HG02678 (cell line): ENCODE data around the gene DPP10.

Experiments used
- ATAC-seq: cut with Tn5 transposase; IDR thresholded peaks from one replicate; pipeline ENCODE4 v1.9.1; 2021; ENCODE audit warnings: mild to moderate bottlenecking, moderate library complexity; ENCODE audit not compliant: unreplicated experiment

DPP10 gene

DNA sequence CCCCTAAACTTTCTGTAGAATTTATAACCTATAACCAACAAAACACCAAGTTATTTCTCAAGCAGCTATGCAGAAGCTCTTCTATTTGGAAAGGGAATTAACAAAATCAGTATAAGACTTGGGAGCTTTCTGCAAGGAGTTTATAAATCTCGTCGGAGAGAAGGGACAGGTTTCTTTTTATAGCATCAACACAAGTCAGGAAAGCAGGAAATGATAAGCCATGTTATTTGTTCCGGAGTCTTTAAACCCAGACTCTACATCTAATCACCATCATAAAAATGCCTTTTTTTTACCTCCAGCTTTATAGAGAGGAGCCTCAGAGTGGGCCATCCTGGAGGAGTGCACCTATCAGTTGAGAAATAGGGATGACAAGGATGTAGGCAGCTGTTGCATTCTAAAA lies 137.1 kb downstream of the DPP10 start:
- no peak for ATAC-seq

GRCh38 chr2:114580691-114581090 lies 138.2 kb downstream of the DPP10 start:
- no peak for ATAC-seq

DNA sequence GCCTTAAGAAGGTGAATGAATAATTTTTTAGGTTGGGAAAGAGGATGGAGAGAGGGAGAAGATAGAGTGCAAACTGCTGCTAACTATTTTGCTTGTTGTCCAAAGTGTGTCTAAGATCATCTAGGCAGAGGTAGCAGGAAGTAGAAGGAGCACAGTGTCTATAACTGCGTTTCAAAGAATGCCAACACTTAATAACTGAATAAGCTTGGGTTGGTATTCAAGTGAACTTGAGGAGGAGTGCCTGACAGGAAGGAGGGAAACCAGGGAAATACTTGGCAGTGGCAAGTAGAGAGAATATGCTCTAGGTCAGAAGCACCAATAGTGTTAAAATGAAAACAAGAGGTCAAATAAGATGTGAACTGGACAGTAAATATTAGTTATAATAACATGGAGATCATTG lies 155.9 kb downstream of the DPP10 start:
- no peak for ATAC-seq

- ATAC-seq = no peak
Observed at GRCh38 chr2:114609203-114609602, 166.8 kb downstream of the DPP10 start.

DNA sequence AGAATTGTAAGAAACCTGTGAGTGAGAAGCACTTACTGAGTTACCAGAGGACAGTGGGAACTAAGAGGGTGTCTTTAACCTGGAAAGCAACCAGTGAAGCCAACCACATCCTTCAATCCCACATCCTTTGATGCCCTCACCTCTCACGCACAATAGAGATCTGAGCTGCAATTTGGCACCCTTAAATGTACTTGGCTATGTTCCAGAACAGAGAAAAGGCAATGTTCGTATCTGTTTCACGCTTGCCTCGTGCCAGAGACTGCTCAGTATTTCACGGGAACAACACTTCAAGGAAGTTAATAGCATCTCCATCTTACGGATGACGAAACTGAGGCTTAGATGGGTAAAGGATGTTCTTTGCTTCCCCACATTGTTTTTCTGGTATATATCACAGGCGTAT lies 167.4 kb downstream of the DPP10 start:
- ATAC-seq = no peak

DNA sequence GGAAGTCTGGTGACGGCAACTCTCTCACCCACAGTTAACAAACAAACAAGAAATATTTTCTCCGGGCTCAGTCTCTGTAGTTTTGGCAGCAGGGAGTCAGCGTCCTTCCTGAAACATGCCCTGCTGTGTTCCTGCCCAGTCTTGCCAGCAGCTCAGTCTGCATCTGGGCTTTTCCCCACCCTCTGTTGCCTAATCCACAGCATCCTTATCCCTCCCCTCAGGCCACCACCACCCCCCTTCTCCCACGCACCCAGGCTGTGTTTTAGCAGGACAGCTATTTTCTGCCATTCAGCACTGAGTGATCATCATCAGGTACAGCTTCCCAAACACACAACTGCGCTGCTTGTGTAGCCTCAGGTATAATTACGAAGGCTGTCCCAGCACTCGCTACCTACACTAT lies 168.2 kb downstream of the DPP10 start:
- ATAC-seq = no peak

- no peak for ATAC-seq
Observed at GRCh38 chr2:114614592-114614991, 172.2 kb downstream of the DPP10 start.

DNA sequence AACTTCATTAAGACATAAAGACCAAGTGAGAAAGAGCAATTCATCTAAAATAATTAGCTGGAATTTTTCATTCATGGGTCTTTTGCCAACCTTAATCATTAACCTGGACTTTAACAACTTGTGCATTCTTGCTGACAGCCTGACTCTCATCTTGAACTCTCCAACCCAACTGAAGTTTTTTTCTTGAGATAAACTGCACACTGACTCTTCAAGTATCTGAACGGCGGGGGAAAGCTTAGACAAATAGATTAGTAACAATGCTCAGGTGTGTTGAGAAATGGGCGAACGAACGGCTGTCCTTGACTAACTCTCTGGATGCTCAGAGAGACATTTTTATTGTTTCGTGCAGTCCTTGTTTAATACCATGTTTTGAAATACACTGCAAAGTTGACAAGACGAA lies 186.0 kb downstream of the DPP10 start:
- ATAC-seq = no peak

GRCh38 chr2:114631146-114631545 lies 188.7 kb downstream of the DPP10 start:
- ATAC-seq = no peak

GRCh38 chr2:114642166-114642770 lies 199.8 kb downstream of the DPP10 start:
- ATAC-seq = no peak

DNA sequence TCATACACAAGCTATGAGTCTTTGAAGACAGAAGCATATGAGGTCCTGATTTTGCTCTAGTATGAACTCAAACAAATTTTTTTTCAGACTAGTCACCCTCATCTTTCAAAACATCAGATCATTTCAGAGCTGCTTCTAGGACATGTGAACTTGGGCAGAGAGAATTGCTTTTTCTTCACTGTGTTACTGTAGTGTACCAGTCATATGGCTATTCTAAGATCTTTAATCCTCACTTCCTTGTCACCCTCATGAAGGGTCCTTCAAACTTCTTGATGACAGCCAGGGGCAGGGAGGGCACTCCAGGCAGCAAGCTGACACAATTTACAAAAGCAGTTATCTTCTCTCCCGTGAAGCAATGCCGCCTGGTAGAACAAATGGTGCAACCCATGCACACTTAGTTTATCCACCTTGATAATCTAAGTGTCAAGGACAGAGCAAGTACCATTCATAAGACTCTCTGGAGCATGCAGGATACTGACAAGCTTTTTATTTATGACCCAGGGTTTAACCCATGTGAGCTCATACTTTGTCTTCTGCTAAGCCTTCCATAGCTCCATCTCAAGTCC lies 200.6 kb downstream of the DPP10 start:
- ATAC-seq = no peak

- no peak for ATAC-seq
Observed at GRCh38 chr2:114651933-114652332, 209.5 kb downstream of the DPP10 start.

- no peak for ATAC-seq
Observed at GRCh38 chr2:114659880-114660279, 217.4 kb downstream of the DPP10 start.

DNA sequence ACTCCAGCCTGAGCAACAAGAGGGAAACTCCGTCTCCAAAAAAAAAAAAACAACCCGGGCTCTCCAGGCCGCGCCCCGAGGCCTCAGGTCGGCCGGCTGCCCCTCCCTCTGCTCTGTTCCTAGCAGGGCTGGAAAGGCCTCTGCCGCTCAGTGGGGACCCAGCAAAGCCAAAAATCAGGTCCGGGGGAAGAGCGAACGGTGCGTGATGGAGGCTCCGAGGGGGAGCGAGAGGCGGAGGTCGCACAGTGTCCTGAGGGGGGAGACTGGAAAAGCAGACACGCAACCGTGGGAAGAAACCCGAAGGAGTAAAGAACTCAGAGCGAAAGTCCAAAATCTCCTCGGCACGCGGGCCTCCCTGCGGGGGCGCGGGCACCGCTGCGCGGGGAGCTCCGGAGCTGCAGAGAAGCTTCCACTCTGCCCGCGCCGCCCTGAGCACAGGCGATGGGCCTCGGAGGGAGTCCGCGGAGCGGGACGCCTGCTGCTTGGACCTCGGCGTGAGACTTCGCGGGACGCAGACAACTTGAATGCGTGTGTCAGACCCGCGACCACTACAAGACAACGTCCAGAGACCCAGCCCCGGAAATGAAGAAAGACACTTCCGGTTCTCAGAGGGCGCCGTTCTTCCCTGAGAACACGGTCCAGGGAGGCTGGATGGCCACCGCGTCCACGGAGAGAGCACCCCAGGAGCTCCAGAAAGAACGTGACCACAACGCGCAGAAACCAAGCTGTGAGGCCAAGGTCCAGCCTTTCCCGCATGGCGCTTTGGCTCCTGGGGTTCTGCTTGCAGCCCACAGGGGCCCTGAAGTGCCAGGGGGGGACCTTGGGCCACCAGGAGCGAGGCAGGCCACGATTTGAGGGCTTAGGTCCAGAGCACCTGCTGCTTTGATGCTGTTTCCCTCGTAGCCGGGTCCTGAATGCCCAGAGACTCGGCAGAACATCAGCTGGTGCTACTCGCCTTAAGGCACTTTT lies 219.8 kb downstream of the DPP10 start:
- no peak for ATAC-seq

DNA sequence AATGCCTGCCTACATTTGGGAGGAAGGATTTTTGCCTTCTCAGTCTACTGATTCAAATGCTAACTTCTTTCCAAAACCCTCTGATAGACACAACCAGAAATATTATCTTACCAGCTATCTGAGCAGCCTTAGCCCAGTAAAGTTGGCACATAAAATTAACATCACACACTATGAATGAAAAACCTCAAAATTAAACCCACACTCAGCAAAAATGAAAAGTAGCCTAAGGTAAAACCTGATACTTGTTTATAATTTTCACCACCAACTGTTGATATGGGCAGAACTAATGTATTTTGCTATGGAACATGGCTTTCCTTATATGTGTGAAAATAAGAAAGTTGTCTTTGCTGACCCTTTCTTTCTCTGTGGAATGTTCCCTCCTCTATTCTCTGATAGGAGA lies 226.0 kb downstream of the DPP10 start:
- ATAC-seq = no peak

DNA sequence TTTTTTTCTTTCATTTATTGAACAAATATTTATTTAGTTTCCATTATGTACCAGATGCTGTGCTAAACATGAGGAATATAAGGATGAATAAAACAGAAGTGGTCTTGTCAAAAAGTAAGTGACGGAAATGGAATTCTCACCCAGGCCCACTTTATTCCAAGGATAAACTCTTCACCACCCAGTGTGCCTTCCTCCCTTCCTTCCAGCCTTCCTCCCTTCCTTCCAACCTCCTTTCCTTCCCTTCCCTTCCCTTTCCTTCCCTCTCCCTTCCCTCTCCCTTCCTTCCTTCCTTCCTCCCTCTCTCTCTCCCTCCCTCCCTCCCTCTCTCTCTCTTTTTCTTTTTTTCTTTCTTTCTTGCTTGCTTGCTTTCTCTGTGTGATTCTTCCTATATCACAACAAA lies 240.8 kb downstream of the DPP10 start:
- no peak for ATAC-seq

- ATAC-seq = no peak
Observed at GRCh38 chr2:114684403-114684802, 242.0 kb downstream of the DPP10 start.

DNA sequence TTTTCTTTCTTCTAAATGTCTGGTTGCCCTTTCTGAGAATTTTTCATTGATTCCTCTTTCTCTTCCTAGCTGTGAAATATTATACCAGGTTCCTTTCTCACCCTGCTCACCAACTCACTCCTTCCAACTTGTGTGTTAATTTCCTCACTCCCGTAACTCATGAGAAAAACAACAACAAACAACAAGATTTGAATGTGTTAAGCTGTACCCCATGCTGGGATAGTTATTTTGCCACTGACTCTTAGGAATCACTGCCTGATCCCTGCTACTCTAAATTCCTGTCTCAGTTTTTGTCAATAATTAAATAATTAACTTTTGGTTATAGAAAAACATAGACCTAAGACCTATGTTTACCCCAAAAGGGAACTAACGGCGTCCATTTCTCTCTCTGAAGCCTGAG lies 242.7 kb downstream of the DPP10 start:
- no peak for ATAC-seq

DNA sequence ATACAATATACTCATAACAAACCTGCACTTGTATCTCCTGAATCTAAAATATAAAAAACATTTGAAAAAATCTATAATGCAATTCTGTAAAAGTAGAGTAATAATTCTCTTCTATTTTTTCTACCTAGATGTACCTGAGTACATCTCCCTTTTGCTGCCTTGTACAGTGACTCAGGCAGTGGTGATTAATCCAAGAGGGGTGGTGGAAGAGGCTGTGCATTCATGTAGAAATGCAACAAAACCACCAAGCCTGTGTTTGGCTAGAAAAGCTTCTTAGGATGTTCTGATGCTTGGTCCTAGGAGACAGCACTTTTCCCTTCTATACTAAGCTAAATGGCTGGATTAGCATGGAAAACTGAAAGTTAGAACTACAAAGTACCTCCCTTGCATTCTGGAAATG lies 245.8 kb downstream of the DPP10 start:
- ATAC-seq = no peak

GRCh38 chr2:114698520-114698919 lies 256.1 kb downstream of the DPP10 start:
- no peak for ATAC-seq

DNA sequence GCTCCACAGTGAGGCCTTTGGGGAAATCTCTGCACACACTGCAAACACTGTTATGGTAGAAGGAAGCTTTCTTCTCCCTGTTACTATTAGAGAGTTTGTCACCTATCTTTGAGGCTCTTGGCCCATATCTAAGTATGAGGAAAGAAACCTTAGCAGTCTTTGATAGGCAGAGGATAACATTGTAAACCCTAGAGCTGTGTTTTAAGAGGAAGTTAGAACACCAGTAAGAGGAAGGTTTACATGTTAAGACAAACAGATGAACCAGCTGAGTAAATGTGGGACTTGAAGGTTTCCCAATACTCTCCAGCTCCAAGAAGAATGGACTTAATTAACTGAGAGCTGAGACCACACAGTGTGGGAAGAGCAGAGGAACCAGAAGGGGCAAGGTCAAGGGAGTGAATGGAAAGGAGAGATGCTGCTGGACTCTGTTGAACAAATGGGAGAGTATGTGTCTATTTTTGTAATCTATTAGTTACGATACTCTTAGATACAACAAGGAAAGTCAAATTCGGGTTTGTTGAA lies 257.0 kb downstream of the DPP10 start:
- no peak for ATAC-seq

- ATAC-seq = no peak
Observed at GRCh38 chr2:114700440-114700839, 258.0 kb downstream of the DPP10 start.
